Measurements from ENCODE around the gene CBLB.

DNA sequence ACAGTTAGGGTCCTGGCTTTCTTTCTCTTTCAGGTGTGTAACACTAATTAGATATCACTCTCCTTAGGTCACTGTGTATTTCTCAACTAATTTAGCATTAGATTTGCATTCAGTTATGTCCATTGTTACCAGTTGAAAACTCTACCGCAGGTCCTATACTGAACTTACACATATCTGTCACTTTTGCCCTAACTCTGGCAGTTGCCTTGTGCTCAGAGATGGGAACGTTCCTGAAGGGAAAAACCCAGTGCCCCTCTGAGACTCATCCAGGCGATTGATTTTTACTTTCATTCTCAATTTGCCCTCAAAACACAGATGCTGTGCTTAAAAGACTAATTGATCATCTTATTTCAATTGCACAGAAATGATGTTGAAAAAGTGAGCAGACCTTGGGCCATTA lies 253.0 kb downstream of the CBLB start:
- TF ChIP-seq JUN (IDR thresholded peaks at IDR 0.05; ENCODE audit: borderline replicate concordance, low read depth, low read length): no peak
- TF ChIP-seq JUN (CRISPR knock-in tag; IDR thresholded peaks at IDR 0.05; ENCODE audit: borderline replicate concordance): no peak
- TF ChIP-seq, protein P1, sequence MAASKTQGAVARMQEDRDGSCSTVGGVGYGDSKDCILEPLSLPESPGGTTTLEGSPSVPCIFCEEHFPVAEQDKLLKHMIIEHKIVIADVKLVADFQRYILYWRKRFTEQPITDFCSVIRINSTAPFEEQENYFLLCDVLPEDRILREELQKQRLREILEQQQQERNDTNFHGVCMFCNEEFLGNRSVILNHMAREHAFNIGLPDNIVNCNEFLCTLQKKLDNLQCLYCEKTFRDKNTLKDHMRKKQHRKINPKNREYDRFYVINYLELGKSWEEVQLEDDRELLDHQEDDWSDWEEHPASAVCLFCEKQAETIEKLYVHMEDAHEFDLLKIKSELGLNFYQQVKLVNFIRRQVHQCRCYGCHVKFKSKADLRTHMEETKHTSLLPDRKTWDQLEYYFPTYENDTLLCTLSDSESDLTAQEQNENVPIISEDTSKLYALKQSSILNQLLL (CRISPR knock-in tag; IDR thresholded peaks at IDR 0.05; ENCODE audit: borderline replicate concordance): no peak
- no peak for TF ChIP-seq RB1 (IDR thresholded peaks at IDR 0.05; ENCODE audit: low read depth)
- no peak for TF ChIP-seq ESRRA (IDR thresholded peaks at IDR 0.05; ENCODE audit: borderline replicate concordance, low read depth)
- TF ChIP-seq, protein P2, sequence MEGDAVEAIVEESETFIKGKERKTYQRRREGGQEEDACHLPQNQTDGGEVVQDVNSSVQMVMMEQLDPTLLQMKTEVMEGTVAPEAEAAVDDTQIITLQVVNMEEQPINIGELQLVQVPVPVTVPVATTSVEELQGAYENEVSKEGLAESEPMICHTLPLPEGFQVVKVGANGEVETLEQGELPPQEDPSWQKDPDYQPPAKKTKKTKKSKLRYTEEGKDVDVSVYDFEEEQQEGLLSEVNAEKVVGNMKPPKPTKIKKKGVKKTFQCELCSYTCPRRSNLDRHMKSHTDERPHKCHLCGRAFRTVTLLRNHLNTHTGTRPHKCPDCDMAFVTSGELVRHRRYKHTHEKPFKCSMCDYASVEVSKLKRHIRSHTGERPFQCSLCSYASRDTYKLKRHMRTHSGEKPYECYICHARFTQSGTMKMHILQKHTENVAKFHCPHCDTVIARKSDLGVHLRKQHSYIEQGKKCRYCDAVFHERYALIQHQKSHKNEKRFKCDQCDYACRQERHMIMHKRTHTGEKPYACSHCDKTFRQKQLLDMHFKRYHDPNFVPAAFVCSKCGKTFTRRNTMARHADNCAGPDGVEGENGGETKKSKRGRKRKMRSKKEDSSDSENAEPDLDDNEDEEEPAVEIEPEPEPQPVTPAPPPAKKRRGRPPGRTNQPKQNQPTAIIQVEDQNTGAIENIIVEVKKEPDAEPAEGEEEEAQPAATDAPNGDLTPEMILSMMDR (IDR thresholded peaks at IDR 0.05 in 2 of 3, conservative IDR thresholded peaks at IDR 0.05 in 1 of 3; ENCODE audit: insufficient read depth in 2 of 3, low read depth in 1 of 3, low read length in 3 of 3): no peak
- no peak for TF ChIP-seq BCL6 (CRISPR knock-in tag; IDR thresholded peaks at IDR 0.05)
- TF ChIP-seq, protein P3, sequence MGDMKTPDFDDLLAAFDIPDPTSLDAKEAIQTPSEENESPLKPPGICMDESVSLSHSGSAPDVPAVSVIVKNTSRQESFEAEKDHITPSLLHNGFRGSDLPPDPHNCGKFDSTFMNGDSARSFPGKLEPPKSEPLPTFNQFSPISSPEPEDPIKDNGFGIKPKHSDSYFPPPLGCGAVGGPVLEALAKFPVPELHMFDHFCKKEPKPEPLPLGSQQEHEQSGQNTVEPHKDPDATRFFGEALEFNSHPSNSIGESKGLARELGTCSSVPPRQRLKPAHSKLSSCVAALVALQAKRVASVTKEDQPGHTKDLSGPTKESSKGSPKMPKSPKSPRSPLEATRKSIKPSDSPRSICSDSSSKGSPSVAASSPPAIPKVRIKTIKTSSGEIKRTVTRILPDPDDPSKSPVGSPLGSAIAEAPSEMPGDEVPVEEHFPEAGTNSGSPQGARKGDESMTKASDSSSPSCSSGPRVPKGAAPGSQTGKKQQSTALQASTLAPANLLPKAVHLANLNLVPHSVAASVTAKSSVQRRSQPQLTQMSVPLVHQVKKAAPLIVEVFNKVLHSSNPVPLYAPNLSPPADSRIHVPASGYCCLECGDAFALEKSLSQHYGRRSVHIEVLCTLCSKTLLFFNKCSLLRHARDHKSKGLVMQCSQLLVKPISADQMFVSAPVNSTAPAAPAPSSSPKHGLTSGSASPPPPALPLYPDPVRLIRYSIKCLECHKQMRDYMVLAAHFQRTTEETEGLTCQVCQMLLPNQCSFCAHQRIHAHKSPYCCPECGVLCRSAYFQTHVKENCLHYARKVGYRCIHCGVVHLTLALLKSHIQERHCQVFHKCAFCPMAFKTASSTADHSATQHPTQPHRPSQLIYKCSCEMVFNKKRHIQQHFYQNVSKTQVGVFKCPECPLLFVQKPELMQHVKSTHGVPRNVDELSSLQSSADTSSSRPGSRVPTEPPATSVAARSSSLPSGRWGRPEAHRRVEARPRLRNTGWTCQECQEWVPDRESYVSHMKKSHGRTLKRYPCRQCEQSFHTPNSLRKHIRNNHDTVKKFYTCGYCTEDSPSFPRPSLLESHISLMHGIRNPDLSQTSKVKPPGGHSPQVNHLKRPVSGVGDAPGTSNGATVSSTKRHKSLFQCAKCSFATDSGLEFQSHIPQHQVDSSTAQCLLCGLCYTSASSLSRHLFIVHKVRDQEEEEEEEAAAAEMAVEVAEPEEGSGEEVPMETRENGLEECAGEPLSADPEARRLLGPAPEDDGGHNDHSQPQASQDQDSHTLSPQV (IDR thresholded peaks at IDR 0.05): no peak
- no peak for TF ChIP-seq EP300 (IDR thresholded peaks at IDR 0.05; ENCODE audit: low read length)

All from K562 (cell line).